ENCODE measurements around the gene RUBCNL. TPM values are rescaled to one million over a fixed set of nuclear protein-coding genes. Genes with fewer than 3 reads are reported as not detected.

The RUBCNL gene
- polyA plus RNA-seq, 1 donor (not counting 4 experiments of a cell fraction or from before 2014, with no cell fraction given) = 0.12 TPM

GRCh38 chr13:46377554-46377953, 9.5 kb downstream of the RUBCNL start:
- H3K27ac ChIP-seq (ENCODE audit: control insufficient read depth, insufficient read depth, low read length) = no peak overlapping the region
- dilution Hi-C loops (cut with MboI; ENCODE audit: extremely low pct_ligation_motif_present, low sequenced_read_pairs) = no loop called here
- TF ChIP-seq EZH2 (IDR thresholded peaks at IDR 0.05; ENCODE audit: low read length) = no peak
- no peak for TF ChIP-seq CTCF (optimal IDR thresholded peaks at IDR 0.05 in 1 of 3, IDR thresholded peaks at IDR 0.05 in 1 of 3, conservative IDR thresholded peaks at IDR 0.05 in 1 of 3; ENCODE audit: extremely low read depth in 1 of 3, insufficient read depth in 2 of 3, low read length in 3 of 3)
- no peak overlapping the region for H3K4me3 ChIP-seq (ENCODE audit: control insufficient read depth in 2 of 3, extremely low read depth in 1 of 3, insufficient read depth in 2 of 3, low read depth in 1 of 3, low read length in 3 of 3)
- H4K20me1 ChIP-seq (ENCODE audit: control insufficient read depth, extremely low read depth, insufficient read depth, low read length) = no peaks in the 10 kb centered on the region
- H3K9me3 ChIP-seq (ENCODE audit: control insufficient read depth, low read depth, low read length) = no peaks in the 10 kb centered on the region
- no peak overlapping the region for H3K9ac ChIP-seq (ENCODE audit: control insufficient read depth, extremely low read depth, insufficient read depth, low read length)
- no peaks in the 10 kb centered on the region for H3K36me3 ChIP-seq (ENCODE audit: control insufficient read depth in 2 of 2, extremely low read depth in 1 of 2, insufficient read depth in 2 of 2, low read length in 2 of 2)
- no peak overlapping the region for H3K4me2 ChIP-seq (ENCODE audit: control insufficient read depth, extremely low read depth, insufficient read depth, low read depth, low read length)
- H3K4me1 ChIP-seq (ENCODE audit: control insufficient read depth, extremely low read depth, insufficient read depth, low read length) = no peaks in the 10 kb centered on the region
- FAIRE-seq (no peak), DNase-seq (ENCODE audit: low read depth, low spot score) (no peak)
- H3K9me1 ChIP-seq (ENCODE audit: control insufficient read depth, extremely low read depth, insufficient read depth, low read length) = no peaks in the 10 kb centered on the region
- no peak overlapping the region for H2AFZ ChIP-seq (ENCODE audit: control insufficient read depth, low read length)
- no peaks in the 10 kb centered on the region for H3K27me3 ChIP-seq (ENCODE audit: control insufficient read depth, extremely low read depth, insufficient read depth, low read length)
- H3K79me2 ChIP-seq (ENCODE audit: control insufficient read depth, insufficient read depth, low read length) = no peaks in the 10 kb centered on the region

DNA sequence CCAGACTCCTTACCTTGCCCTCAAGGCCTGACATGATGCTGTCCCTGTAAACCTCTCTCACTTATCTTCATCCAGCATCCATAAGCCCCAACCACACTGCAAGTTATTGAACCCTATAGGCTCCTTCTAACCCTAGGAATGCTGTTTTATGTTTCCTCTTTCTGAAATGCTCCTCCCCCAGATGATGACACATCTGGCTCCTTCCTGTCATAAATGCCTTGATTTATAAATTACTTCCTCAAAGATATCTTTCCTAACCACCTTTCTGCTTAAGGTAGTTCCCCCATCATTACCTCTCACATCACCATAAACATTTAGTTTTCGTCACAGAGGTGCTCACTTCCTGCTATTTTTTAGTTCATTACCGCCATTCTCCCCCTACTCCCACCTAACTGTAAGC, 12.3 kb downstream of the RUBCNL start:
- peak overlapping the region; percentile 46 for H2AFZ ChIP-seq (ENCODE audit: control insufficient read depth, low read length)
- H3K9me3 ChIP-seq (ENCODE audit: control insufficient read depth, low read depth, low read length) = no peaks in the 10 kb centered on the region
- no peaks in the 10 kb centered on the region for H4K20me1 ChIP-seq (ENCODE audit: control insufficient read depth, extremely low read depth, insufficient read depth, low read length)
- no peaks in the 10 kb centered on the region for H3K36me3 ChIP-seq (ENCODE audit: control insufficient read depth in 2 of 2, extremely low read depth in 1 of 2, insufficient read depth in 2 of 2, low read length in 2 of 2)
- no peak overlapping the region for H3K27ac ChIP-seq (ENCODE audit: control insufficient read depth, insufficient read depth, low read length)
- TF ChIP-seq EZH2 (IDR thresholded peaks at IDR 0.05; ENCODE audit: low read length) = no peak
- TF ChIP-seq CTCF (optimal IDR thresholded peaks at IDR 0.05 in 1 of 3, IDR thresholded peaks at IDR 0.05 in 1 of 3, conservative IDR thresholded peaks at IDR 0.05 in 1 of 3; ENCODE audit: extremely low read depth in 1 of 3, insufficient read depth in 2 of 3, low read length in 3 of 3) = no peak
- H3K4me3 ChIP-seq (ENCODE audit: control insufficient read depth in 2 of 3, extremely low read depth in 1 of 3, insufficient read depth in 2 of 3, low read depth in 1 of 3, low read length in 3 of 3) = no peak overlapping the region
- H3K4me1 ChIP-seq (ENCODE audit: control insufficient read depth, extremely low read depth, insufficient read depth, low read length) = no peaks in the 10 kb centered on the region
- peak; percentile 13 for FAIRE-seq
- H3K9ac ChIP-seq (ENCODE audit: control insufficient read depth, extremely low read depth, insufficient read depth, low read length) = no peak overlapping the region
- DNase-seq (ENCODE audit: low read depth, low spot score) = no peak
- no peaks in the 10 kb centered on the region for H3K79me2 ChIP-seq (ENCODE audit: control insufficient read depth, insufficient read depth, low read length)
- H3K9me1 ChIP-seq (ENCODE audit: control insufficient read depth, extremely low read depth, insufficient read depth, low read length) = no peaks in the 10 kb centered on the region
- dilution Hi-C loops (cut with MboI; ENCODE audit: extremely low pct_ligation_motif_present, low sequenced_read_pairs) = no loop called here
- no peaks in the 10 kb centered on the region for H3K27me3 ChIP-seq (ENCODE audit: control insufficient read depth, extremely low read depth, insufficient read depth, low read length)
- no peak overlapping the region for H3K4me2 ChIP-seq (ENCODE audit: control insufficient read depth, extremely low read depth, insufficient read depth, low read depth, low read length)

All from keratinocyte (primary cell).